ENCODE measurements around the gene FBXL4.

FBXL4 gene

GRCh38 chr6:98824902-98825599, 122.7 kb downstream of the FBXL4 start:
- DNase-seq (ENCODE audit: low read depth in 2 of 2) = no peak

DNA sequence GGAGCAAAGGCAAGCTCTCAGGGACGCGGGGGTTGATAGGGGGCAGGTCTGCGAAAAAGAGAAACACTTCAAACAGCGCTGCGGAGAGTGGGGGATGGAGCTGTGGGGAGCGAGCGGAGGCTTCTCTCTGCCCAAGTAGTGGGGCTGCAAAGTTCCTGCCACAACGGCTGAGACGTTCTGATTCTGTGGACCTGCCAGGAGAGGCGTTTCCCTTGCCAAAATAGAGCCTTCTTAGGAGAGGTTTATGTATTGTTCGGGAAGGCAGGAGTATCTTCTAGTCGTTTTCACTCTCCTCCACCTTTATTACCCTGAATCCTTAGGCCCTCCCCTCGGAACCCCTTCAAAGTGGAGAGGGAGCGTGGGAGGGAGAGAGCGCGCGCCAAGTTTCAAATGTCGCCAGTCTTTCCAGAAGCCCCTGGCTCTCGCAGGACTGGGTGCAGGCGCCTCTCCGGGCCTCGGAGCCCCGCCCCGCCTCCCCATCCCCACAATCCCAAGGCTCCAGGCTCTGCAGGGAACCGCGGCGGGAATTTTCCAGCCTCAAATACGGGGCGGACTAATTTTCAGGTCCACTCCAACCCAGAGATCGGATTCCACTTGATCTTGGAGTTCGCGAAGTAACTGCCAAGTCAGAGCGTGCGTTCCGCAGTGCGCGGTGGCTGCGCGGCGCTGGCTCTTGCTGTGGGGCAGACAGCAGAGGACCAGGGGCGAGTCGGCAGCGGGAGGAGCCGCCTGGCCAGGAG, 123.4 kb downstream of the FBXL4 start:
- no peak for DNase-seq (ENCODE audit: low read depth in 2 of 2)

- DNase-seq (ENCODE audit: low read depth in 2 of 2) = no peak
These were observed 124.2 kb downstream of the FBXL4 start for GRCh38 chr6:98823428-98824161.

DNA sequence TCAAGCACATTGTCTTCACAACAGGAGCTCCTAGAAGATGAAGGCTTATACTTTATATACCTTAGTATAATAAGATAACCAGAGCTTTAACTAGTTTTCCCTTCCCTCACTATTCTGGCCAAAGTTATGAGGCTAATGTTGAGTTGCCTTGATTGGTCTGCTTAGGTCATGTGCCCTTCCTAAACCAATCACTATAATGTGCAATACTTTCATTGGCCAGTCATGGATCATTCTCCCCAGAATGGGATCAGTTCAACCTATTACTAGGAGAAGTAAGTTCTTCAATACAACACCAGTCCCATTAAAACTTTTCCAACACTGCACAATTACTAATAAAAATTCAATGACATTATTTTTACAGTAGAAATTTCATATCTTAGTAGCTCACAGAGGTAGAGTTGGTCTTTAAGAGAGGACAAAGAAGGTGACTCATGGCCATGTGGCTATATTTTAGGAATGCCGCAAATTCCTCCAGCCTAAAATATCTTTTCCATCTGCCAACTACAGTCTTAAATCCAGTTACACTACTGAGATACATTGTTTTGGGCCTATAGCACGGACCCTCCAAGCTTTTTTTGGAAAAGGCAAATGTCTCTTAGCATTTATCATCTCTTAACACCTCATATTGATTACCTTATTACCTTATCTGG, 125.9 kb downstream of the FBXL4 start:
- no peak for DNase-seq (ENCODE audit: low read depth in 2 of 2)
